ENCODE results near the gene CNP. TPM values are rescaled to one million over a fixed set of nuclear protein-coding genes. Genes with fewer than 3 reads are reported as not detected.

The CNP gene
- total and polyA plus RNA-seq, 7 donors: 24.0 to 71.3 (median 52.0) TPM

DNA sequence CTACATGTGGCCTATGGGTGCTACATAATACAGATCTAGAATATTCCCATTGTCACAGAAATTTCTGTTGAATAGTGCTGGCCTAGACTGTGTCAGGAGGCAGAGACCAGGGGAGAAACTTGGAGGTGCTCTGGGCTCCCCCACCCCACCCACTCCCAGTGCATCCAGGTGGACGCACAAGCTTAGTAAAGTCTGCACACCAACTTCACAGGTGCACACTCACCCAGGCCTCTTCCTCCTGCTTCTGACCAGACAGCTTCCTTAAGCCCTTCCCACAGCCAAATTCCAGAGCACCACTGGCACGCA is 7.6 kb upstream of the CNP start:
- H3K36me3 ChIP-seq: peaks cover 0 to 1% (median 0%) of the 10 kb centered on the region in 4 donors
- TF ChIP-seq POLR2AphosphoS5 (IDR thresholded peaks at IDR 0.05) (no peak), EP300 (IDR thresholded peaks at IDR 0.05) (no peak), POLR2A (IDR thresholded peaks at IDR 0.05) (no peak)
- TF ChIP-seq, protein P1, sequence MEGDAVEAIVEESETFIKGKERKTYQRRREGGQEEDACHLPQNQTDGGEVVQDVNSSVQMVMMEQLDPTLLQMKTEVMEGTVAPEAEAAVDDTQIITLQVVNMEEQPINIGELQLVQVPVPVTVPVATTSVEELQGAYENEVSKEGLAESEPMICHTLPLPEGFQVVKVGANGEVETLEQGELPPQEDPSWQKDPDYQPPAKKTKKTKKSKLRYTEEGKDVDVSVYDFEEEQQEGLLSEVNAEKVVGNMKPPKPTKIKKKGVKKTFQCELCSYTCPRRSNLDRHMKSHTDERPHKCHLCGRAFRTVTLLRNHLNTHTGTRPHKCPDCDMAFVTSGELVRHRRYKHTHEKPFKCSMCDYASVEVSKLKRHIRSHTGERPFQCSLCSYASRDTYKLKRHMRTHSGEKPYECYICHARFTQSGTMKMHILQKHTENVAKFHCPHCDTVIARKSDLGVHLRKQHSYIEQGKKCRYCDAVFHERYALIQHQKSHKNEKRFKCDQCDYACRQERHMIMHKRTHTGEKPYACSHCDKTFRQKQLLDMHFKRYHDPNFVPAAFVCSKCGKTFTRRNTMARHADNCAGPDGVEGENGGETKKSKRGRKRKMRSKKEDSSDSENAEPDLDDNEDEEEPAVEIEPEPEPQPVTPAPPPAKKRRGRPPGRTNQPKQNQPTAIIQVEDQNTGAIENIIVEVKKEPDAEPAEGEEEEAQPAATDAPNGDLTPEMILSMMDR (IDR thresholded peaks at IDR 0.05): no peak
- no peak overlapping the region for H3K4me3 ChIP-seq
- intact Hi-C loops (cut with DNase I): no loop called here
- H3K27me3 ChIP-seq: no peaks in the 10 kb centered on the region
- no peak for DNase-seq
- peaks cover 0 to 7% (median 5%) of the 10 kb centered on the region in 4 donors for H3K4me1 ChIP-seq
- H3K27ac ChIP-seq: no peak overlapping the region
- WGBS, 2 donors: 79 to 85% methylated on average over 2 of the region's 2 CpGs
- no peaks in the 10 kb centered on the region for H3K9me3 ChIP-seq

DNA sequence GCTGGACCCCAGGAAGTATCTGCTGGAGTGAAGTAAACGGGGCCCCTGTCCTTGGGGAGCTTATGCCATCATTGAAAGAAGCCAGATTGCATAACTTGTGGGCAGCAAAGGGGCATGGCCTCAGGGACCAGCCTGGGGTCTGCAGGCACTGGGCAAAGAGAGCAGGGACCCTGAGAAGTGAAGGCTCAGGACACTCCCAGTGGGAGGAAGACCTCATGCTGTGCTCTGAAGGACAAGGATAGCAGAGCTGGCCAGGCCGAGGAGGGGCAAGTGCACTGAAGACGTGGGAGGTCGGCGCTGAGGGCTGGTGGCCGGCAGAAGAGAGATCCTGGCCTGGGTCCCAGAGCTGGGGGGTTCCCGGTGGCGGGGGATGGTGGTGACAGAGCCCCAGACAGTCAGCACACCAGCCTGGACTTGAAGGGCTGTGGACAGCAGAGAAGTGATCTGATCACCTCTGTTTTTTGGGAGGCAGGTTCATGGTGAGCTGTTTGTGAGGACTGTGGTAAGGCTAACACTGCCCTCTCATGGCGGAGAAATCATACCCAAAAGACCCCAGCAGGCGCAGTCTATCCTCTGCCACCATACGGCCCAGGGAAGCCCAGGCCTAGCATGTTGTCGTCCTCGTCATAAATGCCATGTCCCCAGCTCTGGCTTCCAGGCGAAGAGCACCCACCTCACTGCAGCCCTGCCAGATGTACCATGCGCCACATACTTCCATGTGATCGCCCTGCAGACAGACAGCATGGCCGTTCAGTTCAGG is 7.1 kb upstream of the CNP start:
- Histone ChIP-seq H3K36me3 (no peaks in the 10 kb centered on the region), H3K9me3 (no peaks in the 10 kb centered on the region), H3K4me3 (no peak overlapping the region), H3K27me3 (no peaks in the 10 kb centered on the region), H3K4me1 (peaks cover 0 to 7% (median 5%) of the 10 kb centered on the region in 4 donors), H3K27ac (no peak overlapping the region)
- no peak for TF ChIP-seq POLR2AphosphoS5 (IDR thresholded peaks at IDR 0.05)
- DNase-seq: no peak
- WGBS, 2 donors: 71 to 78% methylated on average over 17 of the region's 17 CpGs
- intact Hi-C loops (cut with DNase I): loop anchor here (5.0 to 10.0 kb wide), 2 partner anchors 143 to 225 kb away; partner anchors contain the start of gene HAP1

DNA sequence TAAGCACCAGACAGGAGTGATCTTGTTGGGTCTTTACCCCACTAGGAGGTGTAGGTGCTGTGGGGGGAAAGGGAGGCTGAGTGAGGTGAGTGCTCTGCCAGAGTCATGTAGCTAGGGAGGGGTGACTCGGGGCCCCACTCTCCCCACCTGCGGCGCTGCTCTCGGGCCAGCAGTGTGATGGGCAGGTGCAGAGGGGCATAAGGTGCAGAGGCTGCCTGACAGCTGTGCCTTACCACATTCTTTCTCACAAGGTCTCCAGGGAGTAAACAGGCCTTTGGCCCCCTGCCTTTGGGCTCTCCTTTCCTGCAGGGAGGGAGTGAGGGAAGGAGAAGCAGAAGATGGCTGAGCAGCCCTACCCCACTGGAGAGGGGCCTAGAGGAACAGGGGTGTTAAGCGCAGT is 4.5 kb upstream of the CNP start:
- Histone ChIP-seq H3K4me3 (no peak overlapping the region), H3K27me3 (no peaks in the 10 kb centered on the region), H3K9me3 (no peaks in the 10 kb centered on the region), H3K27ac (no peak overlapping the region), H3K36me3 (no peaks in the 10 kb centered on the region), H3K4me1 (peaks cover 0 to 20% (median 16%) of the 10 kb centered on the region in 4 donors)
- intact Hi-C loops (cut with DNase I): loop anchor here (5.0 to 10.0 kb wide), 2 partner anchors 140 to 227 kb away; partner anchors contain the start of gene HAP1
- DNase-seq: no peak
- TF ChIP-seq EP300 (IDR thresholded peaks at IDR 0.05): no peak
- TF ChIP-seq POLR2A (IDR thresholded peaks at IDR 0.05): no peak
- TF ChIP-seq, protein P1 (IDR thresholded peaks at IDR 0.05): no peak
- TF ChIP-seq POLR2AphosphoS5 (IDR thresholded peaks at IDR 0.05): no peak
- 65 to 76% methylated on average over 5 of the region's 5 CpGs for WGBS, 2 donors

DNA sequence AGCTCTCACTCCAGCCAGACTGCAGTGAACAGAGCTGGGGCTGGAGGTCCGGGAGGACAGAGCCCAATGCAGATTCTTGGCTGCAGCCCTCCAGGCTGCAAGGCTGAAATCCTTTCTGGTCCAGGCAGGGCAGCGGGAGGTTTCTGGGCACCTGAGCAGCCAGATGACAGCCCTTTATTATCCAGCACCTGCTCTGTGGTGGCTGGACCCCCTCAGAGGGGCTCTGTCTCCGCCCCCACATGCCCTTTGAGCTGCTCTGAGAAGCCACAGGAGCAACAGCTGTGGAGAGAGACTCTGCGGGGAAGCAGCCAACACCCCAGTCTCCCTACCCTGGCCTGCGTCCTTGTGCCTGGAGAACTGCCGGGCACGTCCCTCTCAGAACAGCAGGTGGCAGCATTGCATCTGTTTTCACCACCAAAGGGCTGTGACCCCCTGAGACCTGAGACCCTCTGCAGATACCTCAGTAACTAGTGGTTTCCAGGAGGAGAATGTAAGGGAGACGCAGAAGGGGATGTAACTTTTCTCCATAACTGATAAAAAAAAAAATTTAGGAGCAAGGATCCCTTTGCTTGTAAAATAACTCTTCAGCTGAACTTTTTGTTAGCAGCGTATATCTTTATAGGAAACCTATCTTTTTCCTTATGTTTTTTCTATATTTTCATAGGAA is 3.7 kb upstream of the CNP start:
- H3K36me3 ChIP-seq: peaks cover 0 to under 1% (median 0%) of the 10 kb centered on the region in 4 donors
- H3K4me3 ChIP-seq: no peak overlapping the region
- peak; percentile 90 for DNase-seq
- TF ChIP-seq POLR2A (IDR thresholded peaks at IDR 0.05): no peak
- no peak for TF ChIP-seq EP300 (IDR thresholded peaks at IDR 0.05)
- no peak for TF ChIP-seq POLR2AphosphoS5 (IDR thresholded peaks at IDR 0.05)
- TF ChIP-seq, protein P1 (IDR thresholded peaks at IDR 0.05): peak; percentile 79 to 93 (median 88)
- H3K9me3 ChIP-seq: no peaks in the 10 kb centered on the region
- intact Hi-C loops (cut with DNase I): loop anchor here (5.0 to 10.0 kb wide), 2 partner anchors 139 to 228 kb away; partner anchors contain the start of gene HAP1
- H3K27me3 ChIP-seq: no peaks in the 10 kb centered on the region
- H3K27ac ChIP-seq: peak overlapping the region in 2 of 4 donors; percentile 31 to 36
- H3K4me1 ChIP-seq: peaks cover 0 to 28% (median 24%) of the 10 kb centered on the region in 4 donors
- 19 to 23% methylated on average over 9 of the region's 9 CpGs for WGBS, 2 donors
